HepG2 (cell line): ENCODE data around the gene ARHGEF40. TPM values are rescaled to one million over a fixed set of nuclear protein-coding genes. Genes with fewer than 3 reads are reported as not detected.

Experiments
- CEBPG ChIP-seq: IDR thresholded peaks from 2 replicates; pipeline ENCODE4 v1.6.1; 2016
- CSRNP1 ChIP-seq: sonication (generic); formaldehyde crosslinking; IDR thresholded peaks from 2 replicates; pipeline ENCODE4 v1.8.1; 2023; ENCODE audit warnings: mild to moderate bottlenecking, missing genetic modification reagents
- DMTF1 ChIP-seq: sonication (generic); formaldehyde crosslinking; IDR thresholded peaks from 2 replicates; pipeline ENCODE4 v1.4.0; 2020; ENCODE audit warnings: mild to moderate bottlenecking, missing genetic modification reagents
- HDAC1 ChIP-seq: sonication (generic); formaldehyde crosslinking; IDR thresholded peaks from 2 replicates; pipeline ENCODE4 v1.5.1; 2020; ENCODE audit warnings: mild to moderate bottlenecking, missing genetic modification reagents
- HNF1B ChIP-seq: sonication (generic); formaldehyde crosslinking; IDR thresholded peaks from 2 replicates; pipeline ENCODE4 v1.5.1; 2020; ENCODE audit warnings: mild to moderate bottlenecking, moderate library complexity, missing genetic modification reagents
- HOXA9 ChIP-seq: sonication (generic); formaldehyde crosslinking; IDR thresholded peaks from 2 replicates; pipeline ENCODE4 v1.8.1; 2022; ENCODE audit warnings: missing genetic modification reagents, mild to moderate bottlenecking, moderate library complexity, borderline replicate concordance
- MATR3 ChIP-seq: sonication (generic); formaldehyde crosslinking; IDR thresholded peaks from 2 replicates; pipeline ENCODE4 v1.4.0; 2020; ENCODE audit warnings: missing genetic modification reagents
- MLLT10 ChIP-seq: sonication (generic); formaldehyde crosslinking; IDR thresholded peaks from 2 replicates; pipeline ENCODE4 v1.4.0; 2020; ENCODE audit warnings: missing genetic modification reagents
- PHF20 ChIP-seq: sonication (generic); formaldehyde crosslinking; IDR thresholded peaks from 2 replicates; pipeline ENCODE4 v1.5.0; 2020; ENCODE audit warnings: mild to moderate bottlenecking, missing genetic modification reagents
- RFX3 ChIP-seq: IDR thresholded peaks from 2 replicates; pipeline ENCODE4 v1.6.1; 2016; ENCODE audit warnings: missing biosample characterization, missing genetic modification reagents
- SIX4 ChIP-seq: sonication (generic); formaldehyde crosslinking; IDR thresholded peaks from 2 replicates; pipeline ENCODE4 v1.4.0; 2020; ENCODE audit warnings: missing genetic modification reagents
- SRSF9 ChIP-seq: fragments of 200-400 bp; formaldehyde crosslinking; IDR thresholded peaks from 2 replicates; pipeline ENCODE4 v1.6.1; 2018; ENCODE audit warnings: borderline replicate concordance, mild to moderate bottlenecking, low read depth, low read length; ENCODE audit not compliant: insufficient read depth, poor library complexity, severe bottlenecking
- TBL1XR1 ChIP-seq: fragments of 150-350 bp; IDR thresholded peaks from 2 replicates; pipeline ENCODE4 v1.6.1; 2014; ENCODE audit warnings: borderline replicate concordance, low read length; ENCODE audit not compliant: partially characterized antibody
- THYN1 ChIP-seq: sonication (generic); formaldehyde crosslinking; IDR thresholded peaks from 2 replicates; pipeline ENCODE4 v1.8.1; 2023; ENCODE audit warnings: low read depth, mild to moderate bottlenecking, moderate library complexity, missing genetic modification reagents, borderline replicate concordance
- ZBTB2 ChIP-seq: sonication (generic); formaldehyde crosslinking; IDR thresholded peaks from 2 replicates; pipeline ENCODE4 v1.8.0; 2022; ENCODE audit warnings: low read depth, missing genetic modification reagents
- ZFAT ChIP-seq: sonication (generic); formaldehyde crosslinking; conservative IDR thresholded peaks from 2 replicates; pipeline ENCODE4 v1.8.1; 2023; ENCODE audit warnings: missing genetic modification reagents, inconsistent platforms
- ZGPAT ChIP-seq: IDR thresholded peaks from 2 replicates; pipeline ENCODE4 v1.6.1; 2016; ENCODE audit warnings: mild to moderate bottlenecking
- ZNF101 ChIP-seq: sonication (generic); formaldehyde crosslinking; IDR thresholded peaks from 2 replicates; pipeline ENCODE4 v1.4.0; 2020; ENCODE audit warnings: mild to moderate bottlenecking, low read depth, missing genetic modification reagents, borderline replicate concordance
- ZNF12 ChIP-seq: sonication (generic); formaldehyde crosslinking; IDR thresholded peaks from 2 replicates; pipeline ENCODE4 v1.5.0; 2020; ENCODE audit warnings: missing genetic modification reagents
- ZNF550 ChIP-seq: sonication (generic); formaldehyde crosslinking; IDR thresholded peaks from 2 replicates; pipeline ENCODE4 v1.4.0; 2020; ENCODE audit warnings: mild to moderate bottlenecking, missing genetic modification reagents, borderline replicate concordance
- ZNF768 ChIP-seq: sonication (generic); formaldehyde crosslinking; IDR thresholded peaks from 2 replicates; pipeline ENCODE4 v1.4.0; 2020; ENCODE audit warnings: missing genetic modification reagents
- ZSCAN22 ChIP-seq: sonication (generic); formaldehyde crosslinking; IDR thresholded peaks from 2 replicates; pipeline ENCODE4 v1.4.0; 2020; ENCODE audit warnings: mild to moderate bottlenecking, missing genetic modification reagents
- polyA plus RNA-seq, 8 experiments: library from polyadenylated mRNA; depleted of rRNA in 3 of 8; stranded (reverse) in 7 of 8; unstranded in 1 of 8; fragments of >200 nt; fragmentation: Illumina TruSeq in 4 of 8; extraction: Trizol in 4 of 8; gene quantifications; 2 replicates each; pipeline versions ENCODE4 v1.2.1 to v1.2.3, GENCODE V29; 2011 to 2016; ENCODE audit warnings: low read depth in 4 of 8, missing spikeins in 1 of 8, mixed read lengths in 1 of 8; ENCODE audit not compliant: insufficient read depth in 1 of 8
- total RNA-seq, 5 experiments: library from RNA; depleted of rRNA; stranded (reverse); fragments of >200 nt; fragmentation: Illumina TruSeq; extraction: Trizol; gene quantifications; 2 replicates each; pipeline ENCODE4 v1.2.3, GENCODE V29; 2016; ENCODE audit warnings: low read depth in 1 of 5

ARHGEF40 gene
- total and polyA plus RNA-seq, 2 of the 13 experiments (the other 11 are each of a cell fraction or from before 2014, with no cell fraction given): 28.1 to 78.1 TPM

GRCh38 chr14:21054123-21054767 lies 15.9 kb upstream of the ARHGEF40 start (continued):
- TF ChIP-seq HNF1B (CRISPR knock-in tag) (peak; percentile 99), ZBTB2 (CRISPR knock-in tag) (peak; percentile 64; the same call in 1 of the 2 replicates), TBL1XR1 (peak; percentile 27), ZNF768 (CRISPR knock-in tag) (no peak), HDAC1 (CRISPR knock-in tag) (peak; percentile 92), MLLT10 (CRISPR knock-in tag) (no peak), RFX3 (CRISPR knock-in tag) (no peak), ZSCAN22 (CRISPR knock-in tag) (no peak), ZGPAT (CRISPR knock-in tag) (peak; percentile 93), PHF20 (CRISPR knock-in tag) (no peak), ZNF550 (CRISPR knock-in tag) (no peak), DMTF1 (CRISPR knock-in tag) (no peak), HOXA9 (CRISPR knock-in tag) (no peak), CEBPG (CRISPR knock-in tag) (peak; percentile 85), THYN1 (CRISPR knock-in tag) (no peak), SRSF9 (no peak), CSRNP1 (CRISPR knock-in tag) (no peak), ZNF12 (CRISPR knock-in tag) (peak; percentile 66; the same call in 1 of the 2 replicates), ZNF101 (no peak), MATR3 (CRISPR knock-in tag) (no peak), SIX4 (CRISPR knock-in tag) (peak; percentile 55), ZFAT (CRISPR knock-in tag) (no peak)
